Measurements from ENCODE around the gene ANKS1B.

Gene ANKS1B

DNA sequence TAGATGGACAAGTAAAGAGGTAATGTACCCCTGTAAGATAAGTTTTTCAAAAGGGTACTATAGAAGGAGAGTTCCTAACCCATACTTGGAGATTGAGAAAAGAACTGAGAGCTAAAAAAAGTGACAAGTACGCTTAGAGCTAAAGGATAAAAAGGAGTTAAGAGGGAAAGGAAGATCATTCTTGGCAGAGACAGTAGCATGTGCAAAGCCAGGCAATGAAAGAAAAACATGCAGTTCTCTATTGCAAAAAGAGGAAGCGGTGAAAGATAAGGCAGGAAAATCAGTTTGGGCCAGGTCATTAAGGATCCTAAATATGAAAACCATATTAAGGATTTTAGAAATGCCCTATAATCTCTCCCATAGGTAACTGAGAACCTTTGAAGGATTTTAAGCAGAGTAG is 837.6 kb downstream of the ANKS1B start:
- TF ChIP-seq, protein P1, sequence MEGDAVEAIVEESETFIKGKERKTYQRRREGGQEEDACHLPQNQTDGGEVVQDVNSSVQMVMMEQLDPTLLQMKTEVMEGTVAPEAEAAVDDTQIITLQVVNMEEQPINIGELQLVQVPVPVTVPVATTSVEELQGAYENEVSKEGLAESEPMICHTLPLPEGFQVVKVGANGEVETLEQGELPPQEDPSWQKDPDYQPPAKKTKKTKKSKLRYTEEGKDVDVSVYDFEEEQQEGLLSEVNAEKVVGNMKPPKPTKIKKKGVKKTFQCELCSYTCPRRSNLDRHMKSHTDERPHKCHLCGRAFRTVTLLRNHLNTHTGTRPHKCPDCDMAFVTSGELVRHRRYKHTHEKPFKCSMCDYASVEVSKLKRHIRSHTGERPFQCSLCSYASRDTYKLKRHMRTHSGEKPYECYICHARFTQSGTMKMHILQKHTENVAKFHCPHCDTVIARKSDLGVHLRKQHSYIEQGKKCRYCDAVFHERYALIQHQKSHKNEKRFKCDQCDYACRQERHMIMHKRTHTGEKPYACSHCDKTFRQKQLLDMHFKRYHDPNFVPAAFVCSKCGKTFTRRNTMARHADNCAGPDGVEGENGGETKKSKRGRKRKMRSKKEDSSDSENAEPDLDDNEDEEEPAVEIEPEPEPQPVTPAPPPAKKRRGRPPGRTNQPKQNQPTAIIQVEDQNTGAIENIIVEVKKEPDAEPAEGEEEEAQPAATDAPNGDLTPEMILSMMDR (IDR thresholded peaks at IDR 0.05; ENCODE audit: unreplicated experiment in 3 of 3), result no peak
- H3K9me3 Mint-ChIP-seq, result no peaks in the 10 kb centered on the region
- no peak overlapping the region for H3K4me3 Mint-ChIP-seq
- no peaks in the 10 kb centered on the region for H3K36me3 Mint-ChIP-seq (ENCODE audit: low read depth)
- H3K27ac Mint-ChIP-seq, result no peak overlapping the region
- peaks cover 19% of the 10 kb centered on the region for H3K4me1 Mint-ChIP-seq
- no peaks in the 10 kb centered on the region for H3K27me3 Mint-ChIP-seq (ENCODE audit: low read depth)

DNA sequence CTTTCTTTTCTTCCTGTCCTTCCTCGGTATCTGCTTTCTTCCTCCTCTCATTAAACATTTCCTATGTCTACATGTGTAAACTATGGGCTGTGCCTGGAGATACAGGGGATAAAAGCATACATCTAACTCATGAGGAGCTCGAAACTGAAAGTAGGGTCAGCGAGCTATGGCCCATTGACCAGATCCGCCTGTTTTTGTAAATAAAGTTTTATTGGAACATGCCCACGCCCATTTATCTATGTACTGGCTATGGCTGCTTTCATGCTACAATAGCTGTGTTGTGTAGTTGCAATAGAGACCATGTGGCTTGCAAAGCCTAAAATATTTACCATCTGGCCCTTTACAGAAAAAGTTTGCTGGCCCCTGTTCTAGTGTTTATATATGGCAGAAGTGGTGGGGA is 838.0 kb downstream of the ANKS1B start:
- Mint-ChIP-seq H3K9me3 (no peaks in the 10 kb centered on the region), H3K27me3 (ENCODE audit: low read depth) (no peaks in the 10 kb centered on the region), H3K4me3 (no peak overlapping the region), H3K36me3 (ENCODE audit: low read depth) (no peaks in the 10 kb centered on the region), H3K27ac (no peak overlapping the region), H3K4me1 (peaks cover 23% of the 10 kb centered on the region)
- TF ChIP-seq, protein P1 (IDR thresholded peaks at IDR 0.05; ENCODE audit: unreplicated experiment in 3 of 3), result no peak

- Mint-ChIP-seq H3K9me3 (no peaks in the 10 kb centered on the region), H3K36me3 (ENCODE audit: low read depth) (no peaks in the 10 kb centered on the region), H3K4me3 (no peak overlapping the region), H3K27me3 (ENCODE audit: low read depth) (no peaks in the 10 kb centered on the region), H3K27ac (no peak overlapping the region), H3K4me1 (peaks cover 24% of the 10 kb centered on the region)
- TF ChIP-seq, protein P1 (IDR thresholded peaks at IDR 0.05; ENCODE audit: unreplicated experiment in 3 of 3), result no peak
Observed at GRCh38 chr12:99146185-99146584, 838.6 kb downstream of the ANKS1B start.

DNA sequence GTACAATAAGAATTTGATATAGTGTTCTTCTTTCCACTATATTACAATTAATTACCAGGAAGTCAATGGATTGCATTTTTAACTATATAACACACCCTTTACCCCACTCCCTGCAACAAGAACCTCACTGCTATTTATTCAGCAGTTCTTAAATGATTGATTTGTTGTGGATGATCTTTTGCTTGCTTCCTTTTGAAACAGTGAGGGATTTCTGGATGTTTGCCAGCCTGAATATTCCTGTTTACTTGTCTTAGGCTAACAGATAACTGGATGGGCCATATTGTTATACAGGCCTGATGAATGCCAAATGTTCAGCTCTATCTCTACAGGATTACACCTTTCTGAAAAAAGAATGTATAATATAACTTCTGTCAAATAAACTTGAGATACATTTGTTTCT is 842.1 kb downstream of the ANKS1B start:
- peak overlapping the region in 2 of 3 experiments; percentile 16 to 58 for H3K27ac Mint-ChIP-seq
- H3K9me3 Mint-ChIP-seq, result no peaks in the 10 kb centered on the region
- H3K4me3 Mint-ChIP-seq, result no peak overlapping the region
- H3K27me3 Mint-ChIP-seq (ENCODE audit: low read depth), result no peaks in the 10 kb centered on the region
- H3K36me3 Mint-ChIP-seq (ENCODE audit: low read depth), result no peaks in the 10 kb centered on the region
- TF ChIP-seq, protein P1 (IDR thresholded peaks at IDR 0.05; ENCODE audit: unreplicated experiment in 3 of 3), result no peak
- peaks cover 15% of the 10 kb centered on the region for H3K4me1 Mint-ChIP-seq

DNA sequence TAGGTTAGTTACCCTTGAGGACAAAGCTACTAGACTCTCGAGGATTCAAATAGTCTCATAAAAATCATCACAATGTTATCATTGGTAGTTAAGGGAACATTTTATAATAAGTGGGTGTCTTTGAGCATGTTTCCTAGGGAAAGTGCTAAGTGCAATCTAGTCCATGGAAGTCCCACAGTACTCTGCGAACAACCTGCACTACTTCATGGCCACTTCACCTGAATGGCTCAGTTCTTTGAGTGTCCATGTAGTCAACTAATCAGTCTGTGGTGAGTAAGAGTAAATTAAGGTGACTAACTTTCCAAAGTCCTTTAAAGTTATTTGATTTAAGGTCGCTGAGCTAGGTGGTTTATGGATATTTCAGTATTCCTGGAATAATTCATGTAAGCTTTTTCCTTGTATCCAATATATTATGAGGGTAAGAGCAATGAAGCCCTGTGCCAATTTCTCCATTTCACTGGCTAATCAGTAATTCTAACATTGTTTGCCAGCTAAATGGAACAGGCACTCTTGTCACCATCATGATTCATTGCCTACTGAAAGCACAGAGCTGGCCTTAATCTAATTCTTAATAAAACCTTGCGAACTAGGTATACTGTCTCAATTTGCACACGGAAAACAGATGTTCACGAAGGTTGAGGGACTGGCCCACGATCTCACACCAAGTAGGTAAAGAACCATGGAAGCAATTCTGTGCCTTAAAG is 844.6 kb downstream of the ANKS1B start:
- peaks cover 20% of the 10 kb centered on the region for H3K4me1 Mint-ChIP-seq
- H3K27me3 Mint-ChIP-seq (ENCODE audit: low read depth), result no peaks in the 10 kb centered on the region
- TF ChIP-seq, protein P1 (IDR thresholded peaks at IDR 0.05; ENCODE audit: unreplicated experiment in 3 of 3), result no peak
- no peak overlapping the region for H3K27ac Mint-ChIP-seq
- H3K9me3 Mint-ChIP-seq, result no peaks in the 10 kb centered on the region
- H3K4me3 Mint-ChIP-seq, result no peak overlapping the region
- H3K36me3 Mint-ChIP-seq (ENCODE audit: low read depth), result no peaks in the 10 kb centered on the region

DNA sequence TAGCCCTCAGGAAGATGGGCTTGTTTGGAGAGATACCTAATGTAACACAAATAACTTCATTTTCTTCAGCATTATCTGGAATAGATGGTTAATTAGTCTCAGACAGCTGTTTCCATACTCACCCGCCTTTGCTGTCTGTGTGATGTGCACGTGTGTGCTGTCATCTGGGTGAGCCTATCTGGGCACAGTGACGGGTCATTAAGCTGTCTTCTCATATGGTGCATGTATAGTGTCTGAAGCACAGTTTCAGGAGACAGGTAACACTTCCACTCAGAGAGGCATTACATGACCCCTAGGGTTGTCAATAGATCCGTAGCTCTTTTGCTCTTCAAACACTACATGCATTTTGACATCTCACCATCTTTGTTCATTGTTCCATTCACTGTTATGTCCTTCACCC is 846.3 kb downstream of the ANKS1B start:
- TF ChIP-seq, protein P1 (IDR thresholded peaks at IDR 0.05; ENCODE audit: unreplicated experiment in 3 of 3), result no peak
- no peaks in the 10 kb centered on the region for H3K27me3 Mint-ChIP-seq (ENCODE audit: low read depth)
- H3K36me3 Mint-ChIP-seq (ENCODE audit: low read depth), result no peaks in the 10 kb centered on the region

More for the DNA sequence above, 846.3 kb downstream of the ANKS1B start:
- Mint-ChIP-seq H3K4me3 (no peak overlapping the region), H3K9me3 (no peaks in the 10 kb centered on the region), H3K4me1 (peaks cover 20% of the 10 kb centered on the region), H3K27ac (peak overlapping the region in 1 of 3 experiments; percentile 7)
